RWPE1 (cell line): ENCODE measurements around the gene PDE7B.
"Not testable (repeated sequence)": the region's sequence is repeated elsewhere in the genome, so short reads cannot be mapped to it uniquely, and the experiment has no call there.

ENCODE experiments used
- CTCF ChIA-PET: fragments of 350-600 bp; sonication (Branson Sonifier 250); formaldehyde crosslinking; extraction: SDS; loops from one replicate; lab custom pipeline; 2021; lab: Yijun Ruan, JAX
- POLR2A ChIA-PET: fragments of 400-600 bp; formaldehyde crosslinking; extraction: SDS; loops from one replicate; lab custom pipeline; 2020; ENCODE audit warnings: antibody characterized with exemption; ENCODE audit not compliant: low non-redundant PET; lab: Yijun Ruan, JAX
- DNase-seq: peaks from one replicate; pipeline ENCODE4 v3.0.0; 2012; ENCODE audit warnings: low spot score
- H3K27ac ChIP-seq: fragments of 450-650 bp; 2 replicates; pipeline ENCODE4 v1.5.1; 2017
- TF ChIP-seq, protein P1 (sequence below): fragments of 450-650 bp; conservative IDR thresholded peaks from 2 replicates; pipeline ENCODE4 v1.5.1; 2017; ENCODE audit warnings: low read depth, mild to moderate bottlenecking

Gene PDE7B

GRCh38 chr6:136103763-136104311, 252.3 kb downstream of the PDE7B start:
- POLR2A ChIA-PET: no interaction called here
- no peak for DNase-seq
- H3K27ac ChIP-seq: no peak overlapping the region
- CTCF ChIA-PET: no interaction called here
- TF ChIP-seq, protein P1, sequence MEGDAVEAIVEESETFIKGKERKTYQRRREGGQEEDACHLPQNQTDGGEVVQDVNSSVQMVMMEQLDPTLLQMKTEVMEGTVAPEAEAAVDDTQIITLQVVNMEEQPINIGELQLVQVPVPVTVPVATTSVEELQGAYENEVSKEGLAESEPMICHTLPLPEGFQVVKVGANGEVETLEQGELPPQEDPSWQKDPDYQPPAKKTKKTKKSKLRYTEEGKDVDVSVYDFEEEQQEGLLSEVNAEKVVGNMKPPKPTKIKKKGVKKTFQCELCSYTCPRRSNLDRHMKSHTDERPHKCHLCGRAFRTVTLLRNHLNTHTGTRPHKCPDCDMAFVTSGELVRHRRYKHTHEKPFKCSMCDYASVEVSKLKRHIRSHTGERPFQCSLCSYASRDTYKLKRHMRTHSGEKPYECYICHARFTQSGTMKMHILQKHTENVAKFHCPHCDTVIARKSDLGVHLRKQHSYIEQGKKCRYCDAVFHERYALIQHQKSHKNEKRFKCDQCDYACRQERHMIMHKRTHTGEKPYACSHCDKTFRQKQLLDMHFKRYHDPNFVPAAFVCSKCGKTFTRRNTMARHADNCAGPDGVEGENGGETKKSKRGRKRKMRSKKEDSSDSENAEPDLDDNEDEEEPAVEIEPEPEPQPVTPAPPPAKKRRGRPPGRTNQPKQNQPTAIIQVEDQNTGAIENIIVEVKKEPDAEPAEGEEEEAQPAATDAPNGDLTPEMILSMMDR: no peak

- ChIA-PET POLR2A (no interaction called here), CTCF (no interaction called here)
- no peak overlapping the region for H3K27ac ChIP-seq
Observed at GRCh38 chr6:136104556-136104955, 253.1 kb downstream of the PDE7B start.

DNA sequence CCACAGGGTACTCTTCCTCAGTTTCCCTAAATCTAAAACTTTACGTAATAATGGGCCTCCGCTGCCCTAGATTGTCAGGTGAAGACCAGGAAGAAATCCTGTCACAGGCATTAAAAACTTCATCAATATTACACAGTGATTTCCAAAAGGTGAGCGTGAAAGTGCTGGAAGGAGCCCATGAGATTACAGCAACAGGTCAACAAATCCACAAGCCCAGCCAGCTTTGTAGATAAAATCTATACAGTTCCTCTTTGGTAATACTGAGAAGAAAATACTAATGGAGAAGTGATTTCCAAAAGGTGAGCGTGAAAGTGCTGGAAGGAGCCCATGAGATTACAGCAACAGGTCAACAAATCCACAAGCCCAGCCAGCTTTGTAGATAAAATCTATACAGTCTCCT, 254.3 kb downstream of the PDE7B start:
- CTCF ChIA-PET, POLR2A ChIA-PET, DNase-seq, H3K27ac ChIP-seq: not testable (repeated sequence)

More at GRCh38 chr6:136104556-136104955, 253.1 kb downstream of the PDE7B start:
- DNase-seq: no peak
- TF ChIP-seq, protein P1: no peak

GRCh38 chr6:136108361-136108945, 257.0 kb downstream of the PDE7B start:
- CTCF ChIA-PET: no interaction called here
- POLR2A ChIA-PET: no interaction called here

GRCh38 chr6:136111831-136112230, 260.3 kb downstream of the PDE7B start:
- ChIA-PET POLR2A (no interaction called here), CTCF (no interaction called here)
- no peak overlapping the region for H3K27ac ChIP-seq
- TF ChIP-seq, protein P1: no peak
- no peak for DNase-seq

More at GRCh38 chr6:136108361-136108945, 257.0 kb downstream of the PDE7B start:
- TF ChIP-seq, protein P1: no peak
- no peak for DNase-seq
- H3K27ac ChIP-seq: no peak overlapping the region

DNA sequence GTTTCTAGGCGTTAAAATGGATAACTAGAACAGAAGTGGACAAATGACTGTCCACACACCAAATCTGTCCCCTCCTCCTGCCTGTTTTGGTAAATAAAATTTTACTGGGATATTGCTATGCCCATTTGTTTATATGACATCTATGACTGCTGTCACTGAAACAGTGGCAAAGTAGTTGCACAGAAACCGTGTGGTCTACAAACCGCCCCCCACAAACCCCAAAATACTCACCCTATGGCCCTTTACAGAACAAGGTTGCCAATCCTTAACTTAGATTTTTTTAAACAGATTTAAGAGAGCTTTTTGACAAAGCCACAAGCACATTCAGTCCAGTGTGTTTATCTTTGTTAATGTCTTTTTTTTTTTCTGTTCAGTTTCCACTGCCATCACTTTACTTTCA, 260.8 kb downstream of the PDE7B start:
- TF ChIP-seq, protein P1: no peak
- ChIA-PET CTCF (no interaction called here), POLR2A (no interaction called here)
- no peak overlapping the region for H3K27ac ChIP-seq
- DNase-seq: no peak

- TF ChIP-seq, protein P1: no peak
- ChIA-PET CTCF (interaction anchor here (0.5 to 1.7 kb wide), 4 partner anchors 9 to 594 kb away, joined by 3 to 14 read pairs (median 4); no protein-coding TSS in a partner anchor), POLR2A (no interaction called here)
- H3K27ac ChIP-seq: no peak overlapping the region
- peak; percentile 13 for DNase-seq
Observed at GRCh38 chr6:136113736-136114173, 262.3 kb downstream of the PDE7B start.
